ENCODE data around the gene ITGBL1.

The ITGBL1 gene, protein sequence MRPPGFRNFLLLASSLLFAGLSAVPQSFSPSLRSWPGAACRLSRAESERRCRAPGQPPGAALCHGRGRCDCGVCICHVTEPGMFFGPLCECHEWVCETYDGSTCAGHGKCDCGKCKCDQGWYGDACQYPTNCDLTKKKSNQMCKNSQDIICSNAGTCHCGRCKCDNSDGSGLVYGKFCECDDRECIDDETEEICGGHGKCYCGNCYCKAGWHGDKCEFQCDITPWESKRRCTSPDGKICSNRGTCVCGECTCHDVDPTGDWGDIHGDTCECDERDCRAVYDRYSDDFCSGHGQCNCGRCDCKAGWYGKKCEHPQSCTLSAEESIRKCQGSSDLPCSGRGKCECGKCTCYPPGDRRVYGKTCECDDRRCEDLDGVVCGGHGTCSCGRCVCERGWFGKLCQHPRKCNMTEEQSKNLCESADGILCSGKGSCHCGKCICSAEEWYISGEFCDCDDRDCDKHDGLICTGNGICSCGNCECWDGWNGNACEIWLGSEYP

DNA sequence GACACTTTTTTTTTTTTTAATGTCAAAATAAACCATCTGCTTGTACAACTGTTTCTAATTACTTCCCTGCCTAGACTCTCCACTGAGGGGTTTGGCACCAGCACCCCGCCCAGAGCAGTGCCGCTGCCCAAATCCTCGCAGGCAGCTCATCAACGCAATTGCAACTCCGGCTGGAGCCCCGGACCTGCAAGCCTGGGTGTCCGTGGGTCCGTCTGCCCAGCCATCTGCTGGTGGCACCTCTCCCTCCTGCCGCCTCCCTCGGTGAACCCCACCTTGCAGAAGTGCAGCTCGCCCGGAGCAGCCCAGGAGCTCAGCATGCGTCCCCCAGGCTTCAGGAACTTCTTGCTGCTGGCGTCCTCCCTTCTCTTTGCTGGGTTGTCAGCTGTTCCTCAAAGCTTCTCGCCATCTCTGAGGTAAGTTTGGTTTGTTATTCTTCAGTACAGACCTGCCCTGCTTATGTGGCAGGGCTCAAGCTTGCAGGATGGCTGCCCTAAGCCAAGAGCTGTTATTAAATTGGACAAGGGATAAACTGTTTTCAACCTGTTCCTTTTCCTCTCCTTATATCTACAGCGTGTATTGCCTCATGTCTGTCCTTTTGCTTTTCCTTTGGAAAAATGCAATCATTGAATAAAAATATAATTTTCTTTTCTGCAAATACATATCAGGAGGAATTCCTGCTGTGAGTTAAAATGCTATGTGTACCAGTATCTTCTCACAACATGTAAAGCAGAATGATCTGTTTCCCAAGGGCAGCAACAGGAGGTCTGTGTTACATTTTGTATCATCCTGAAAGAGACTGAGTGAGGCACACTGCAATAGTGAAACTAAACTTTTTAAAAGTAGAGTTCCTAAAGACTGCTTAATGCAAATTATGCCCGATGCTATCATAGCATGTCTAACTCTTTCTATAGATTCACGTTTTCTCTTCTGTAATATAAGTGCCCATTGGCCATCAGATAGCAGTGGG is at the start of gene ITGBL1:
ITGBL1 (plus strand) TSS at position 157 of the 967 bp plus-strand sequence; CDS start at position 316, 159 bp downstream.
- peak within 1 kb of the TSS; percentile 54 to 85 for H3K27ac ChIP-seq
- no peak for DNase-seq (ENCODE audit: low spot score)
- TF ChIP-seq, protein P1, sequence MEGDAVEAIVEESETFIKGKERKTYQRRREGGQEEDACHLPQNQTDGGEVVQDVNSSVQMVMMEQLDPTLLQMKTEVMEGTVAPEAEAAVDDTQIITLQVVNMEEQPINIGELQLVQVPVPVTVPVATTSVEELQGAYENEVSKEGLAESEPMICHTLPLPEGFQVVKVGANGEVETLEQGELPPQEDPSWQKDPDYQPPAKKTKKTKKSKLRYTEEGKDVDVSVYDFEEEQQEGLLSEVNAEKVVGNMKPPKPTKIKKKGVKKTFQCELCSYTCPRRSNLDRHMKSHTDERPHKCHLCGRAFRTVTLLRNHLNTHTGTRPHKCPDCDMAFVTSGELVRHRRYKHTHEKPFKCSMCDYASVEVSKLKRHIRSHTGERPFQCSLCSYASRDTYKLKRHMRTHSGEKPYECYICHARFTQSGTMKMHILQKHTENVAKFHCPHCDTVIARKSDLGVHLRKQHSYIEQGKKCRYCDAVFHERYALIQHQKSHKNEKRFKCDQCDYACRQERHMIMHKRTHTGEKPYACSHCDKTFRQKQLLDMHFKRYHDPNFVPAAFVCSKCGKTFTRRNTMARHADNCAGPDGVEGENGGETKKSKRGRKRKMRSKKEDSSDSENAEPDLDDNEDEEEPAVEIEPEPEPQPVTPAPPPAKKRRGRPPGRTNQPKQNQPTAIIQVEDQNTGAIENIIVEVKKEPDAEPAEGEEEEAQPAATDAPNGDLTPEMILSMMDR (IDR thresholded peaks at IDR 0.05), result no peak
- H3K4me3 ChIP-seq, result peak within 1 kb of the TSS; percentile 74

DNA sequence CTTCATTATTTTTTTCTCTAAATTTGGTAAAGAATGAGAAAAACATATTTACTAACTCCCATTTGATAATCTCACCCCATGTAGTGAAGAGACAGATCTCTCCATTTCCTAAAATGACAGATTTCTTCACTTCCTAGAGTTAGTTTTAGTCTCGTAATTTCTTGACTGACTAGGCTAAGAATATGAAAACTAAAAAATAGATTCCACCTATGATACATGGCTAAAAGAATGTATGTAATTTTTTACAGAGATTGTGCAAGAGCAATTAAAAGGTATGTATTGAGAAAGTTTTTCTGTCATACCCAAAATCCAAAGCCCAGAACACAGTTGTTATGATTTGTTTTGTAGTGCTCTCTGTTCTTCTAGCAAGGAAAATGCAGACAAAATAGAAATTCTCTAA is 45.7 kb upstream of the ITGBL1 start:
- no peak overlapping the region for H3K4me3 ChIP-seq
- H3K27ac ChIP-seq, result no peak overlapping the region
- TF ChIP-seq, protein P1 (IDR thresholded peaks at IDR 0.05), result no peak
- DNase-seq (ENCODE audit: low spot score), result no peak

DNA sequence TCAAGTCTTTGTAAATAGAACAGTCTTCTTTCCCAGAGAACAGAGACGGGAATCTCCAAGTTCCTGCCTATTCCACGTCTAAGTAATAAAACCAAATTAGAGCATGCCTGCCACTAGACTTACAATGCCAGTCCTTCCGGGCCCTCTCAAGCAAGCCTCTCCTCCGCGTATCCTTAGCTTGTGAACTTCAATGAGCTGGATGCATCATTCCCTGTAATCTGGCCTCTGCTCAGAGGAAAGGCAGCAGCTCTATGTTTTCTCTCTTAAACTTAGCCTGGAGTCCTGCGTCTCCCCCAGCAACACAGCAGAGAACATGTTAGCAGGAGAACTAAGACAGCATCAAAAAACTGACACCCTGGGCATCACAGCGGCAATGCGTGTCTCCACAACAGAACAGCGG is 44.3 kb upstream of the ITGBL1 start:
- TF ChIP-seq, protein P1 (IDR thresholded peaks at IDR 0.05), result no peak
- peak overlapping the region in 1 of 2 donors; percentile 41 for H3K27ac ChIP-seq
- no peak for DNase-seq (ENCODE audit: low spot score)
- peak overlapping the region; percentile 48 for H3K4me3 ChIP-seq

DNA sequence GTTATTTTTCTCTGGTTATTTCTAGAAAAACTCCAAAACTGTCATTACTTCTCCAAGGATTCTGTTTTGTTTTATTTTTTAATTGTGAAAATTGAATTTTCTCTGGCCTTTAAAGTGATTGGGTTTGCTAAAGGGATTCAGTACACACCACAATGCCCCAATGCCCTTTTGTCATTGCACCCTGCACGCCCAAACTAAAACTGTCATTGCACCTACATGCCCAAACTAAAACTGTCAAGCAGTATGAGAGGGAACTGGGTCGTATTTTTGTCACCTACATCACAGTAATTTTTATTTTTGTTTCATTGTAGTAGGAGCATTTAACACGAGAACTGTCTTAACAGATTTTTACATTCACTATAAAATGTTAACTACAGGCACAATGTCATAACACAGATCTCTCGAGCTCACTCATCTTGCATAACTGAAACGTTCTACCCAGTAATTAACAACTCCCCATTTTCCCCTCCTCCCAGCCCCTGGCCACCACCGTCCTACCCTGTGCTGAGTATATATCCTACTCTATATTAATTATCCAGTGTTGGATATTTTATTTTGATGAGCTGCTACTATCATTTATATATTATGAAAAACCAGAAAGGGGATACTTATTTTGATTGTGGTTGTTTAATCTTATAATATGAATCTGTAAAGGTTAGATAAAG is 43.4 kb upstream of the ITGBL1 start:
- Histone ChIP-seq H3K27ac (no peak overlapping the region), H3K4me3 (no peak overlapping the region)
- no peak for DNase-seq (ENCODE audit: low spot score)
- TF ChIP-seq, protein P1 (IDR thresholded peaks at IDR 0.05), result no peak

DNA sequence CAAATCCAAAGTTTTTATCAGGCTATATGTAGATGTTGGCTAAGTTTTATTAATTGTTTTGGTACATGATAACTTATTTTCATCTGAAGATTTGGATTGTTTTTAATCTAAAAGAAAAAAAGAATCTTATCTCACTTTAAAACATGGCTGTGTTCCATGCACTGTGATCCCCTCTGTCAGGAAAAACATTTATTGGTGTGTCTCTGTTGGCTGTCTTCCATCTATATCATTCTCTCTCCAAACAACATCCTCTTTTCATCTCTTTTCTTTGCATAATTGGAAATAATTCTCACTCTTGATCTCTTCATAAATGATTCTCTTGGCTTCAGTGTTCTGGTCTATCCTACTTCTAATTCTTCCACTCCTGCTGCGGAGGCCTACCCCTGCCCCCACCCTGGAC is 40.4 kb upstream of the ITGBL1 start:
- TF ChIP-seq, protein P1 (IDR thresholded peaks at IDR 0.05), result no peak
- no peak for DNase-seq (ENCODE audit: low spot score)
- H3K4me3 ChIP-seq, result no peak overlapping the region
- H3K27ac ChIP-seq, result no peak overlapping the region

DNA sequence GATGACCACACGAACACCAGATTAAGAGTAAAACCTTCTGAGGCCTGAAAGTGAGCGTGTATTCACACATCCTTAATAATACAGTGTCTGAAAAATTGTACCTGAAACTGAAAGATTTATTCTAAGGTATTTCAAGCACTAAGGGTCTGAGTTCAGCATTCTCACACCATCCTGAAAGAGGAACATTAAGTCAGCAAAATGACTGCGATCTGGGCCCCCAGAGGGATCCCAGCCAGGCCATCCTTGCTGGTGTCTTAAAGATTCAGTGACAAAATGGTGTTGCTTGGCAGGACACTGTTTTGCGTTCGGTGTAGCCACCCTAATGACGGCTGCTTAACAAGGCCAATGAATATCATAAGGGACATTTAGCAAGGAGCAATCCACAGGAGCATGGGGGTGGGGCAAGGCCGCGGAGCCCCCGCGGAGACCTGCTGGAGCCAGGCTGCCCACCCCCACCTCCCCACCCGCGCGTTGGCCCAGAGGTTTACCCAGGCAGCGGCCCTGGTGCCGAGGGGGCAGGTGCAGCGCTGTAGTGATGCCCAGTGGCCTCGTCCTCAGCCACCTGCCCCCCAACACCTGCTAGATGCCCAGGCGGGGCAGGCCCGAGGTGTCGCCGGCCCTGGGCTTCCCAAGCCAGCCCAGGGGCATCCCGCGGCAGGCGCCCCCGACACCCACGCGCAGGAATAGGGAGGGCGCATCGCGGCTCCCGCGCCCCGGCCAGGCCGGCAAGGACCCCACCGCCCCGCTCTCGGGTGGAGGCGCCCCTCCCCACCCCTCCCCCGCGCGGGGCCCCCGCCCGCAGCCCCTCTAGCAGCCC is 36.9 kb upstream of the ITGBL1 start:
- TF ChIP-seq, protein P1 (IDR thresholded peaks at IDR 0.05), result no peak
- no peak for DNase-seq (ENCODE audit: low spot score)
- H3K27ac ChIP-seq, result peak overlapping the region; percentile 55 to 83
- H3K4me3 ChIP-seq, result peak overlapping the region; percentile 76
